Purkinje cell (primary cell): ENCODE results near the gene OR52I1. TPM values are rescaled to one million over a fixed set of nuclear protein-coding genes. Genes with fewer than 3 reads are reported as not detected.

Source experiments
- polyA plus RNA-seq: library from polyadenylated mRNA; unstranded; fragments of >200 nt; fragmentation: Nextera tagmentation; gene quantifications from 2 replicates; pipeline ENCODE4 v1.2.1, GENCODE V29; 2014

The OR52I1 gene
- not detected in 2 replicates for polyA plus RNA-seq

GRCh38 chr11:4593739-4594138 lies at the start of gene OR52I1:
OR52I1 (plus strand) TSS chr11:4594039; CDS start chr11:4594039, 0 bp downstream.

GRCh38 chr11:4544891-4545290 lies 48.9 kb upstream of the OR52I1 start, which contains the start of gene OR52M1:
OR52M1 (plus strand) TSS chr11:4545191; CDS start chr11:4545191, 0 bp downstream.

DNA sequence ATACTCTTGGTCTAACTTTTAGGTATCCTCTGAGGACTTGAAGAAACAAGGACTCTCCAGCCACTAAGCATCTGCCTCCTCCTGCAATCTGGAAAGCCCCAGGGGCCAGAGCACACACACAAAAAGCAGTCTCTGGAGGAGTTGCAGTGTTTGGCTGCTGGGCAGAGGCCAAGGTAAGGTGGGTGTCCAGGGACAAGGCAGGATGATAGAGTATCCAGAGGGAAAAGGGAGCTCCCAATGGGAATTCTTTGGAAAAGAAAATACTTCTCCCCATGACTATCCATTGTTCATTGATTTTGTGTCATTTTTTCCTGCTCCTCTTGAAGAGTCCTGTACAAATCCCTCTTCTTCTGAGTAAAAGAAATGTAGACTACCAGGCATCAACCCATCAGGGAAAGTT lies 12.4 kb upstream of the OR52I1 start, which contains the start of gene OR52I2:
Gene OR52I2, plus strand, starts transcription at position 301 of the 400 bp plus-strand sequence.

DNA sequence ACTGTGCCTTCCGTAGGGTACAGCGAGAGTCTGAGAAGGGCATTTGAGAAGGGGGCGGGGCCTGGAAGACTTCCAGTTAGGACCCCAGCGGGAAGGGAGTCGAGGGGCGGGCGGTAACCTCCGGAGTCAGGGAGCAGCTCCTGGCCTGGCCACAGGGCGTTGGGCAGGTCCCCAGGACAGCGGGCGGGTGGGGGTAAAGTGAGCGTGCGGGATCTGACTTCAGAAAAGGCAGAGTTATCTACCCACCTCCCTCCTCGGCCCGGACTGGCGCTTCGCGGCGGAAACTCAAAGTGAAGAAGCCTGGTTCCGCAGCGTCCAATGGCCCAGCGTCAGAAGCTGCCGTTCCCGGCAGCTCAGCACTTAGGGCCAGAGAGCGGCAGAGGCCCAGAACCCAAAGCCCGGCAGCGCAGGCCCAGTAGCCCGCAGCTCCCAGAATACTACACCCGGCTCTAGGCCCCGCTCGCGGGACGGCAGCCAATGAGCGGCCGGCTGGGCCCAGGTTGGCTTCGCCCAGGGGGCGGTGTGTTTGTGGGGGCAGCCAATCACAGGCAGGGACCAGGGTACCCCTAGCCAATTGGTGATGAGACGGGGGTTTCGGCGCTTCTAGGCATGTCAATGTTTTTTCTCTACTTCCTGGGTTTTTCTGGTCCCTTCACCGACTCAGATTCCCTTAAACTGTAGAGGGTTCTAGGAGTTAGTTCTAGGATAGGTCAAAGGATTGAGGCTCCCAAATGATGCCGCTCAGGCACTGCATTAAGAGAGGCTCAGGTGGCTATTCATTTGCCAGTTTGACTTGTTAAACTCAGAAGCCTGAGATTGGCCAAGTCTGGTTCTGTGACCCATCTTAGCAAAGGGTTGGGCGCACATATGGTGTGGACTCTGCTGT lies 14.2 kb downstream of the OR52I1 start, which contains the start of gene TRIM68:
Gene TRIM68, minus strand, starts transcription at position 451 of the 886 bp plus-strand sequence. CDS start 2,727 bp downstream, outside the sequence.

GRCh38 chr11:4636962-4637661 lies 43.3 kb downstream of the OR52I1 start, which contains the start of gene OR51D1:
OR51D1 (plus strand) TSS chr11:4637477; CDS start chr11:4639791, 2,314 bp downstream.

GRCh38 chr11:4643682-4644081 lies 49.8 kb downstream of the OR52I1 start, which contains the start of gene OR51E1:
OR51E1 (plus strand) TSS chr11:4643982; CDS start chr11:4652527, 8,545 bp downstream.

Other genes starting within 250 kb of the OR52I1 start
- not detected in 2 replicates for gene OR52B4, start 225.7 kb upstream of the OR52I1 start, polyA plus RNA-seq
- gene TRIM21, start 200.3 kb upstream of the OR52I1 start, polyA plus RNA-seq: 2.8 and 4.3 TPM in 2 replicates
- not detected in 2 replicates for gene OR52K2, start 144.7 kb upstream of the OR52I1 start, polyA plus RNA-seq
- not detected in 2 replicates for gene OR52K1, start 111.4 kb upstream of the OR52I1 start, polyA plus RNA-seq
- gene OR52M1, start 48.8 kb upstream of the OR52I1 start, polyA plus RNA-seq: not detected in 2 replicates
- gene OR52I2, start 12.3 kb upstream of the OR52I1 start, polyA plus RNA-seq: not detected in 2 replicates
- 5.0 and 6.0 TPM in 2 replicates for gene TRIM68, start 14.2 kb downstream of the OR52I1 start, polyA plus RNA-seq
- not detected in 2 replicates for gene OR51D1, start 43.4 kb downstream of the OR52I1 start, polyA plus RNA-seq
- gene OR51E1, start 49.9 kb downstream of the OR52I1 start, polyA plus RNA-seq: not detected in 2 replicates
- not detected in 2 replicates for gene OR51E2, start 103.8 kb downstream of the OR52I1 start, polyA plus RNA-seq
- not detected in 2 replicates for gene MMP26, start 110.7 kb downstream of the OR52I1 start, polyA plus RNA-seq
- gene OR51F1, start 175.9 kb downstream of the OR52I1 start, polyA plus RNA-seq: not detected in 2 replicates
- gene OR52R1, start 210.3 kb downstream of the OR52I1 start, polyA plus RNA-seq: not detected in 2 replicates
- not detected in 2 replicates for gene OR51F2, start 227.3 kb downstream of the OR52I1 start, polyA plus RNA-seq